B cell (primary cell): ENCODE measurements around the gene BID.

Source experiments
- CTCF ChIP-seq: fragments of 200-600 bp; IDR thresholded peaks from one replicate; pipeline ENCODE4 v1.8.0; 2022; ENCODE audit warnings: antibody characterized with exemption, mild to moderate bottlenecking
- EZH2 ChIP-seq: IDR thresholded peaks from 2 replicates; pipeline ENCODE4 v1.6.1; 2012; ENCODE audit warnings: borderline replicate concordance, low read depth, mild to moderate bottlenecking, moderate library complexity, low read length; ENCODE audit not compliant: insufficient read depth, poor library complexity, severe bottlenecking

GRCh38 chr22:17820879-17821439 lies 46.7 kb upstream of the BID start:
- TF ChIP-seq EZH2: no peak
- no peak for TF ChIP-seq CTCF
